ENCODE data around the gene TRPM1. TPM values are rescaled to one million over a fixed set of nuclear protein-coding genes. Genes with fewer than 3 reads are reported as not detected.

Gene TRPM1
- total RNA-seq, 3 donors from 2014 or later, result not detected

GRCh38 chr15:31040611-31041010 is 60.9 kb downstream of the TRPM1 start:
- no peak for DNase-seq (ENCODE audit: low spot score in 2 of 2)
- Histone ChIP-seq H3K4me1 (no peaks in the 10 kb centered on the region), H3K36me3 (no peaks in the 10 kb centered on the region), H3K4me3 (no peak overlapping the region), H3K27me3 (no peaks in the 10 kb centered on the region), H3K9me3 (no peaks in the 10 kb centered on the region), H3K27ac (no peak overlapping the region)
- intact Hi-C loops (cut with DNase I; ENCODE audit: low total_unique reads), result no loop called here
- TF ChIP-seq POLR2AphosphoS5 (IDR thresholded peaks at IDR 0.05) (no peak), POLR2A (IDR thresholded peaks at IDR 0.05) (no peak), CTCF (IDR thresholded peaks at IDR 0.05) (no peak)

- no peaks in the 10 kb centered on the region for H3K4me1 ChIP-seq
- no peak overlapping the region for H3K27ac ChIP-seq
- no peak overlapping the region for H3K4me3 ChIP-seq
- H3K36me3 ChIP-seq, result no peaks in the 10 kb centered on the region
- no peak for DNase-seq (ENCODE audit: low spot score in 2 of 2)
- intact Hi-C loops (cut with DNase I; ENCODE audit: low total_unique reads), result no loop called here
- H3K9me3 ChIP-seq, result no peaks in the 10 kb centered on the region
- H3K27me3 ChIP-seq, result no peaks in the 10 kb centered on the region
- TF ChIP-seq POLR2AphosphoS5 (IDR thresholded peaks at IDR 0.05) (no peak), POLR2A (IDR thresholded peaks at IDR 0.05) (no peak), CTCF (IDR thresholded peaks at IDR 0.05) (no peak)
These were observed 61.6 kb downstream of the TRPM1 start for GRCh38 chr15:31039961-31040360.

DNA sequence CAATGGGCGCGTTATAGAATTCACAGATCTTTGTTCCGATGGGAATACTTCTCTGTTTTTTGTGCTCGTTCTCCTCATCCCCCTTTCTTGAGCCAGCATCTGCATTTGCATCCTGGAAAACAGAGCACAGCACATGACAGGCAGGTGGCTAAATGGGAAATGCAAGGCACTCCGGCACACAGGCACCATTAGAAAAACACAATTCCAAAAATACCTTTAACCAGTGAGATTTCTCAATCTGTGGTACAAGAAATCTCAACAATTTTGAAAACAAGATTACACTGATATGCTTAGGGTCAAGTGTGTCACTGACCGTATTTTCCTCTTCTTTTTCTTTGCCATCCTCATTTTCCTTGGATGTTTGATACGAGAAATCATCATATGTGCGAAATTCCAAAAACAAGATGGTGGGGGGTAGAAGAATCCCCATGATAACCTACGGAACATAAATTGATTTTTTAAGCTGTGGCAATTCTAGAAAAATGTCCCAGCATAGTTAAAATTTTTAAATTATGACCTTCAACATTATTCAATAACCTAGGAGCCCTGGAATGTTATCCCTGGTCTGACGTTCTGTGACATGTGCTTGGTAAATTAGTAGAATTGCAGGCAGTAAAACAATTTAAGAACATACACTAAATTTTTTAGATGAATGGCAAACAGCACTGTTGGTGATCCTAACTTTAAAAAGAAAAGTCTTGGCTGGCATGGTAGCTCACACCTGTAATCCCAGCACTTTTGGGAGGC is 63.6 kb downstream of the TRPM1 start:
- intact Hi-C loops (cut with DNase I; ENCODE audit: low total_unique reads), result no loop called here
- H3K4me3 ChIP-seq, result no peak overlapping the region
- no peaks in the 10 kb centered on the region for H3K9me3 ChIP-seq
- H3K27ac ChIP-seq, result no peak overlapping the region
- H3K27me3 ChIP-seq, result no peaks in the 10 kb centered on the region
- TF ChIP-seq CTCF (IDR thresholded peaks at IDR 0.05) (no peak), POLR2AphosphoS5 (IDR thresholded peaks at IDR 0.05) (no peak), POLR2A (IDR thresholded peaks at IDR 0.05) (no peak)
- H3K36me3 ChIP-seq, result no peaks in the 10 kb centered on the region
- no peak for DNase-seq (ENCODE audit: low spot score in 2 of 2)
- no peaks in the 10 kb centered on the region for H3K4me1 ChIP-seq

DNA sequence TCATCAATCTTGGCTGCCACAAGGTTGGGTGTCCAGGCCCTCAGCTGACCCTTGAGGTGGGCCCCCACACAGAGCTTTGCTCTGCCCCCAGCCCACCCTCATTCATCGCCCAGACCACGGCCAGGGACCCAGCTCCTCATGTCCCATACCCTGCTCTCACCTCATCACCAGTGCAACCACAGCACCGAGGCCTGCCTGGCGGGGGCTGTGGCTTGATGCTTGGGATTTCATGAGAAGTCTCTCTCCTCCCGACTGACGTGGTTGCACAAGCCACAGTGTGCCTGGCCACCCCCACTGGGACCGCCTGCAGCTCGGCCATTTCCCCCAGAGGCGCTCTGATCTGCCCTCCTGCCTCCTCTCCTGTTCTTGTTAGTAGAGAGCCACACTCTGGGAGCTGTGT is 64.7 kb downstream of the TRPM1 start:
- H3K4me1 ChIP-seq, result no peaks in the 10 kb centered on the region
- H3K4me3 ChIP-seq, result no peak overlapping the region
- no peaks in the 10 kb centered on the region for H3K9me3 ChIP-seq
- no peaks in the 10 kb centered on the region for H3K36me3 ChIP-seq
- no peak overlapping the region for H3K27ac ChIP-seq
- no peaks in the 10 kb centered on the region for H3K27me3 ChIP-seq
- TF ChIP-seq POLR2A (IDR thresholded peaks at IDR 0.05) (no peak), POLR2AphosphoS5 (IDR thresholded peaks at IDR 0.05) (no peak), CTCF (IDR thresholded peaks at IDR 0.05) (no peak)
- DNase-seq (ENCODE audit: low spot score in 2 of 2), result no peak
- intact Hi-C loops (cut with DNase I; ENCODE audit: low total_unique reads), result no loop called here

DNA sequence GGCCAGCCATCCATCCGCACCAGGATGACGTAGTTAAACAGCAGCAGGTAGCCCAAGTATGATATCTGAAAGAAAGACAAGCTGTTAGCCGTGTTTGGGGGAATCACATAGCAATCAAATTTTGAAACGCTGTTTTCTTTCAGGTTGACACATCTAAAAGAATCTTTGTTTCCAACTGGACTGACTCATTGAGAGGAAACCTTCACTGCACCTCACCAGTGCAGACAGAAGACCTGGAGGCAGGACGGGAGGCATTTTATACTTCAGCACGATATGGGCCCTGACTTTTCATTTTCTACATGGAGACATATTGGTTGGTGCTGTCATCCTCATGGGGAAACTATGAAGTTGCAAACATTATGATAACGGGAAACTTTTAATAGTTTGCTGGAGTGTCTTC is 65.9 kb downstream of the TRPM1 start:
- no peaks in the 10 kb centered on the region for H3K27me3 ChIP-seq
- intact Hi-C loops (cut with DNase I; ENCODE audit: low total_unique reads), result no loop called here
- H3K4me3 ChIP-seq, result no peak overlapping the region
- TF ChIP-seq POLR2AphosphoS5 (IDR thresholded peaks at IDR 0.05), result no peak
- TF ChIP-seq CTCF (IDR thresholded peaks at IDR 0.05), result no peak
- no peak for TF ChIP-seq POLR2A (IDR thresholded peaks at IDR 0.05)
- DNase-seq (ENCODE audit: low spot score in 2 of 2), result no peak
- no peak overlapping the region for H3K27ac ChIP-seq
- no peaks in the 10 kb centered on the region for H3K9me3 ChIP-seq
- H3K4me1 ChIP-seq, result no peaks in the 10 kb centered on the region
- no peaks in the 10 kb centered on the region for H3K36me3 ChIP-seq
